Stimulated activated CD8-positive, alpha-beta memory T cell treated with anti-CD3 and anti-CD28 coated beads, Interleukin-15, amount 100 ng/mL, for 1 hour (primary cell): ENCODE measurements around the gene IMMP2L.
"Not testable (repeated sequence)": the region's sequence is repeated elsewhere in the genome, so short reads cannot be mapped to it uniquely, and the experiment has no call there.

Source experiments
- DNase-seq: peaks from one replicate; pipeline ENCODE4 v3.0.0-alpha.2; 2020; ENCODE audit warnings: low read depth

IMMP2L gene

GRCh38 chr7:110720626-110721025, 841.7 kb downstream of the IMMP2L start:
- no peak for DNase-seq

GRCh38 chr7:110719741-110720140, 842.6 kb downstream of the IMMP2L start:
- no peak for DNase-seq

- no peak for DNase-seq
These were observed 843.6 kb downstream of the IMMP2L start for GRCh38 chr7:110718503-110719205.

- no peak for DNase-seq
These were observed 858.1 kb downstream of the IMMP2L start for GRCh38 chr7:110704225-110704624.

GRCh38 chr7:110698576-110698975, 863.7 kb downstream of the IMMP2L start:
- no peak for DNase-seq

- DNase-seq = no peak
These were observed 868.9 kb downstream of the IMMP2L start for GRCh38 chr7:110693344-110693743.

GRCh38 chr7:110688908-110689307, 873.4 kb downstream of the IMMP2L start:
- no peak for DNase-seq

GRCh38 chr7:110685899-110686298, 876.4 kb downstream of the IMMP2L start:
- DNase-seq = no peak

- DNase-seq = no peak
These were observed 880.4 kb downstream of the IMMP2L start for GRCh38 chr7:110681941-110682340.

- DNase-seq = no peak
These were observed 884.9 kb downstream of the IMMP2L start for GRCh38 chr7:110677405-110677804.

GRCh38 chr7:110676785-110677184, 885.5 kb downstream of the IMMP2L start:
- no peak for DNase-seq

- no peak for DNase-seq
These were observed 886.7 kb downstream of the IMMP2L start for GRCh38 chr7:110675383-110676103.

GRCh38 chr7:110673148-110673547, 889.1 kb downstream of the IMMP2L start:
- DNase-seq = no peak

- no peak for DNase-seq
These were observed 892.9 kb downstream of the IMMP2L start for GRCh38 chr7:110669410-110669809.

GRCh38 chr7:110664803-110665202, 897.5 kb downstream of the IMMP2L start:
- DNase-seq = no peak

- DNase-seq = not testable (repeated sequence)
These were observed 901.7 kb downstream of the IMMP2L start for GRCh38 chr7:110660637-110661036.

GRCh38 chr7:110650328-110650727, 912.0 kb downstream of the IMMP2L start:
- no peak for DNase-seq

GRCh38 chr7:110647266-110647665, 915.0 kb downstream of the IMMP2L start:
- DNase-seq = no peak

GRCh38 chr7:110646804-110647203, 915.5 kb downstream of the IMMP2L start:
- no peak for DNase-seq

GRCh38 chr7:110645616-110646015, 916.7 kb downstream of the IMMP2L start:
- no peak for DNase-seq

- no peak for DNase-seq
These were observed 917.2 kb downstream of the IMMP2L start for GRCh38 chr7:110645060-110645459.

- no peak for DNase-seq
These were observed 925.0 kb downstream of the IMMP2L start for GRCh38 chr7:110637252-110637651.

- DNase-seq = no peak
These were observed 929.0 kb downstream of the IMMP2L start for GRCh38 chr7:110633313-110633712.

GRCh38 chr7:110626414-110626813, 935.9 kb downstream of the IMMP2L start:
- no peak for DNase-seq
